ENCODE results near the gene TIMP4. TPM values are rescaled to one million over a fixed set of nuclear protein-coding genes. Genes with fewer than 3 reads are reported as not detected.

Gene TIMP4
- total RNA-seq, 1 experiment from 2014 or later = 10.5 TPM

- in situ Hi-C loops (cut with HindIII; ENCODE audit: low pct_unique_long_range_greater_than_20kb, low sequenced_read_pairs) = no loop called here
- peak; percentile 44 for DNase-seq (ENCODE audit: low read depth)
These were observed 29.0 kb upstream of the TIMP4 start for GRCh38 chr3:12187448-12188327.

GRCh38 chr3:12186515-12187286, 28.0 kb upstream of the TIMP4 start:
- in situ Hi-C loops (cut with HindIII; ENCODE audit: low pct_unique_long_range_greater_than_20kb, low sequenced_read_pairs) = no loop called here

GRCh38 chr3:12186046-12186445, 27.3 kb upstream of the TIMP4 start:
- DNase-seq (ENCODE audit: low read depth) = no peak
- in situ Hi-C loops (cut with HindIII; ENCODE audit: low pct_unique_long_range_greater_than_20kb, low sequenced_read_pairs) = no loop called here

More at GRCh38 chr3:12186515-12187286, 28.0 kb upstream of the TIMP4 start:
- DNase-seq (ENCODE audit: low read depth) = no peak

- in situ Hi-C loops (cut with HindIII; ENCODE audit: low pct_unique_long_range_greater_than_20kb, low sequenced_read_pairs) = no loop called here
- no peak for DNase-seq (ENCODE audit: low read depth)
These were observed 26.5 kb upstream of the TIMP4 start for GRCh38 chr3:12185172-12185710.

GRCh38 chr3:12184541-12184940, 25.8 kb upstream of the TIMP4 start:
- no peak for DNase-seq (ENCODE audit: low read depth)
- in situ Hi-C loops (cut with HindIII; ENCODE audit: low pct_unique_long_range_greater_than_20kb, low sequenced_read_pairs) = no loop called here

GRCh38 chr3:12182687-12183441, 24.2 kb upstream of the TIMP4 start:
- in situ Hi-C loops (cut with HindIII; ENCODE audit: low pct_unique_long_range_greater_than_20kb, low sequenced_read_pairs) = no loop called here
- DNase-seq (ENCODE audit: low read depth) = no peak

- in situ Hi-C loops (cut with HindIII; ENCODE audit: low pct_unique_long_range_greater_than_20kb, low sequenced_read_pairs) = no loop called here
- DNase-seq (ENCODE audit: low read depth) = no peak
These were observed 23.1 kb upstream of the TIMP4 start for GRCh38 chr3:12181806-12182205.

- in situ Hi-C loops (cut with HindIII; ENCODE audit: low pct_unique_long_range_greater_than_20kb, low sequenced_read_pairs) = no loop called here
- DNase-seq (ENCODE audit: low read depth) = no peak
These were observed 22.6 kb upstream of the TIMP4 start for GRCh38 chr3:12181301-12181700.

- no peak for DNase-seq (ENCODE audit: low read depth)
- in situ Hi-C loops (cut with HindIII; ENCODE audit: low pct_unique_long_range_greater_than_20kb, low sequenced_read_pairs) = no loop called here
These were observed 21.9 kb upstream of the TIMP4 start for GRCh38 chr3:12180631-12181030.

GRCh38 chr3:12180218-12180617, 21.5 kb upstream of the TIMP4 start:
- no peak for DNase-seq (ENCODE audit: low read depth)
- in situ Hi-C loops (cut with HindIII; ENCODE audit: low pct_unique_long_range_greater_than_20kb, low sequenced_read_pairs) = no loop called here

GRCh38 chr3:12179441-12179840, 20.7 kb upstream of the TIMP4 start:
- in situ Hi-C loops (cut with HindIII; ENCODE audit: low pct_unique_long_range_greater_than_20kb, low sequenced_read_pairs) = no loop called here

GRCh38 chr3:12178091-12178820, 19.5 kb upstream of the TIMP4 start:
- in situ Hi-C loops (cut with HindIII; ENCODE audit: low pct_unique_long_range_greater_than_20kb, low sequenced_read_pairs) = no loop called here

More at GRCh38 chr3:12179441-12179840, 20.7 kb upstream of the TIMP4 start:
- no peak for DNase-seq (ENCODE audit: low read depth)

GRCh38 chr3:12177126-12177525, 18.4 kb upstream of the TIMP4 start:
- in situ Hi-C loops (cut with HindIII; ENCODE audit: low pct_unique_long_range_greater_than_20kb, low sequenced_read_pairs) = no loop called here
- no peak for DNase-seq (ENCODE audit: low read depth)

More at GRCh38 chr3:12178091-12178820, 19.5 kb upstream of the TIMP4 start:
- peak; percentile 60 for DNase-seq (ENCODE audit: low read depth)

GRCh38 chr3:12175844-12176453, 17.2 kb upstream of the TIMP4 start:
- peak; percentile 30 for DNase-seq (ENCODE audit: low read depth)
- in situ Hi-C loops (cut with HindIII; ENCODE audit: low pct_unique_long_range_greater_than_20kb, low sequenced_read_pairs) = no loop called here

- DNase-seq (ENCODE audit: low read depth) = no peak
- in situ Hi-C loops (cut with HindIII; ENCODE audit: low pct_unique_long_range_greater_than_20kb, low sequenced_read_pairs) = no loop called here
These were observed 16.5 kb upstream of the TIMP4 start for GRCh38 chr3:12175137-12175593.

- in situ Hi-C loops (cut with HindIII; ENCODE audit: low pct_unique_long_range_greater_than_20kb, low sequenced_read_pairs) = no loop called here
- no peak for DNase-seq (ENCODE audit: low read depth)
These were observed 11.5 kb upstream of the TIMP4 start for GRCh38 chr3:12170207-12170606.

- no peak for DNase-seq (ENCODE audit: low read depth)
- in situ Hi-C loops (cut with HindIII; ENCODE audit: low pct_unique_long_range_greater_than_20kb, low sequenced_read_pairs) = no loop called here
These were observed 7.2 kb upstream of the TIMP4 start for GRCh38 chr3:12165909-12166308.
